H1 (cell line): Measurements from ENCODE around the gene SPTBN1. TPM values are rescaled to one million over a fixed set of nuclear protein-coding genes. Genes with fewer than 3 reads are reported as not detected.

Experiments used
- CEBPB ChIP-seq: IDR thresholded peaks from 2 replicates; pipeline ENCODE4 v1.6.1; 2012; ENCODE audit warnings: low read depth, low read length
- HDAC6 ChIP-seq: IDR thresholded peaks from one replicate; pipeline ENCODE4 v1.7.1; 2012; ENCODE audit warnings: low read depth, mild to moderate bottlenecking, inconsistent platforms, low read length, moderate library complexity
- JUND ChIP-seq: IDR thresholded peaks from 2 replicates; pipeline ENCODE4 v1.6.1; 2011; ENCODE audit warnings: mild to moderate bottlenecking, improper control_type of control experiment, low read length
- KDM5A ChIP-seq: fragments of 200-600 bp; IDR thresholded peaks from 2 replicates; pipeline ENCODE4 v1.7.1; 2012; ENCODE audit warnings: mild to moderate bottlenecking, low read length, inconsistent platforms, mixed read lengths
- NANOG ChIP-seq: IDR thresholded peaks from 2 replicates; pipeline ENCODE4 v1.6.1; 2011; ENCODE audit warnings: low read length, low read depth, mild to moderate bottlenecking, inconsistent platforms; ENCODE audit not compliant: insufficient read depth, poor library complexity, severe bottlenecking
- NRF1 ChIP-seq: IDR thresholded peaks from 2 replicates; pipeline ENCODE4 v1.6.1; 2011; ENCODE audit warnings: mild to moderate bottlenecking, low read depth, low read length, improper control_type of control experiment
- RAD21 ChIP-seq, 2 experiments: IDR thresholded peaks in 1 of 2; conservative IDR thresholded peaks in 1 of 2; 2 replicates each; pipeline ENCODE4 v1.6.1; 2011; ENCODE audit warnings: low read depth in 2 of 2, low read length in 2 of 2, improper control_type of control experiment in 1 of 2, inconsistent platforms in 1 of 2, mild to moderate bottlenecking in 1 of 2, moderate library complexity in 1 of 2
- SRF ChIP-seq: IDR thresholded peaks from 2 replicates; pipeline ENCODE4 v1.6.1; 2011; ENCODE audit warnings: mild to moderate bottlenecking, low read depth, low read length, moderate library complexity
- TEAD4 ChIP-seq: IDR thresholded peaks from 2 replicates; pipeline ENCODE4 v1.6.1; 2012; ENCODE audit warnings: low read depth, low read length, inconsistent platforms, mixed read lengths
- YY1 ChIP-seq: IDR thresholded peaks from 2 replicates; pipeline ENCODE4 v1.6.1; 2011; ENCODE audit warnings: low read depth, mild to moderate bottlenecking, low read length
- polyA plus RNA-seq, 7 experiments: library from polyadenylated mRNA; depleted of rRNA in 3 of 7; stranded (reverse) in 5 of 7; unstranded in 2 of 7; fragments of >200 nt in 5 of 7; fragments of 200-250 nt in 2 of 7; gene quantifications; 1 replicate in 5 of 7; 2 replicates in 1 of 7; 4 replicates in 1 of 7; pipeline versions ENCODE4 v1.2.1 to v1.2.3, GENCODE V29; 2011 to 2013; ENCODE audit warnings: missing spikeins in 2 of 7, mixed read lengths in 2 of 7
- total RNA-seq: library from RNA; stranded (reverse); fragmentation: NEBNext Ultra II Directional; extraction: Animal tissue kit (Norgen Biotek cat#: 25700); gene quantifications from 2 replicates; pipeline ENCODE4 v1.2.1, GENCODE V29; 2021
- TF ChIP-seq, protein P1 (sequence below): fragments of 300-600 bp; sonication (generic); IDR thresholded peaks from 2 replicates; pipeline ENCODE4 v1.7.1; 2012; ENCODE audit warnings: low read length, moderate library complexity, mild to moderate bottlenecking, inconsistent platforms; ENCODE audit not compliant: insufficient replicate concordance
- TF ChIP-seq, protein P2 (sequence below): IDR thresholded peaks from 2 replicates; pipeline ENCODE4 v1.6.1; 2011; ENCODE audit warnings: low read depth, mild to moderate bottlenecking, low read length; ENCODE audit not compliant: insufficient read depth

Gene SPTBN1
- total and polyA plus RNA-seq, 2 of the 8 experiments (the other 6 are each of a cell fraction or from before 2014, with no cell fraction given) = 31.8 to 180 TPM

DNA sequence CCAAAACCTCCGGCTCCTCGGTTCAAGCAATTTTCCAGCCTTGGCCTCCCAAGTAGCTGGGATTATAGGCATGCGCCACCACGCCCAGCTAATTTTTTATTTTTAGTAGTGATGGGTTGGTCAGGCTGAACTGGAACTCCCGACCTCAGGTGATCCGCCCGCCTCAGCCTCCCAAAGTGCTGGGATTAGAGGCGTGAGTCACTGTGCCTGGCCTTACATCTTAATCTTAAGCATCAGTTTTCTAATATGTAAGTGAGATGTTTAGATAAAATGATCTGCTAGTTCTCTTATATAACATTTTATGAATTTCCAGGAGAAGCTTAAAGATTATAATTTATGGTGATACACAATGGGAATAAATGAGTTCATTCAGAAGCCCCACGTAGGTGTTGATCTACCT is 69.2 kb downstream of the SPTBN1 start (continued):
- TF ChIP-seq, protein P1, sequence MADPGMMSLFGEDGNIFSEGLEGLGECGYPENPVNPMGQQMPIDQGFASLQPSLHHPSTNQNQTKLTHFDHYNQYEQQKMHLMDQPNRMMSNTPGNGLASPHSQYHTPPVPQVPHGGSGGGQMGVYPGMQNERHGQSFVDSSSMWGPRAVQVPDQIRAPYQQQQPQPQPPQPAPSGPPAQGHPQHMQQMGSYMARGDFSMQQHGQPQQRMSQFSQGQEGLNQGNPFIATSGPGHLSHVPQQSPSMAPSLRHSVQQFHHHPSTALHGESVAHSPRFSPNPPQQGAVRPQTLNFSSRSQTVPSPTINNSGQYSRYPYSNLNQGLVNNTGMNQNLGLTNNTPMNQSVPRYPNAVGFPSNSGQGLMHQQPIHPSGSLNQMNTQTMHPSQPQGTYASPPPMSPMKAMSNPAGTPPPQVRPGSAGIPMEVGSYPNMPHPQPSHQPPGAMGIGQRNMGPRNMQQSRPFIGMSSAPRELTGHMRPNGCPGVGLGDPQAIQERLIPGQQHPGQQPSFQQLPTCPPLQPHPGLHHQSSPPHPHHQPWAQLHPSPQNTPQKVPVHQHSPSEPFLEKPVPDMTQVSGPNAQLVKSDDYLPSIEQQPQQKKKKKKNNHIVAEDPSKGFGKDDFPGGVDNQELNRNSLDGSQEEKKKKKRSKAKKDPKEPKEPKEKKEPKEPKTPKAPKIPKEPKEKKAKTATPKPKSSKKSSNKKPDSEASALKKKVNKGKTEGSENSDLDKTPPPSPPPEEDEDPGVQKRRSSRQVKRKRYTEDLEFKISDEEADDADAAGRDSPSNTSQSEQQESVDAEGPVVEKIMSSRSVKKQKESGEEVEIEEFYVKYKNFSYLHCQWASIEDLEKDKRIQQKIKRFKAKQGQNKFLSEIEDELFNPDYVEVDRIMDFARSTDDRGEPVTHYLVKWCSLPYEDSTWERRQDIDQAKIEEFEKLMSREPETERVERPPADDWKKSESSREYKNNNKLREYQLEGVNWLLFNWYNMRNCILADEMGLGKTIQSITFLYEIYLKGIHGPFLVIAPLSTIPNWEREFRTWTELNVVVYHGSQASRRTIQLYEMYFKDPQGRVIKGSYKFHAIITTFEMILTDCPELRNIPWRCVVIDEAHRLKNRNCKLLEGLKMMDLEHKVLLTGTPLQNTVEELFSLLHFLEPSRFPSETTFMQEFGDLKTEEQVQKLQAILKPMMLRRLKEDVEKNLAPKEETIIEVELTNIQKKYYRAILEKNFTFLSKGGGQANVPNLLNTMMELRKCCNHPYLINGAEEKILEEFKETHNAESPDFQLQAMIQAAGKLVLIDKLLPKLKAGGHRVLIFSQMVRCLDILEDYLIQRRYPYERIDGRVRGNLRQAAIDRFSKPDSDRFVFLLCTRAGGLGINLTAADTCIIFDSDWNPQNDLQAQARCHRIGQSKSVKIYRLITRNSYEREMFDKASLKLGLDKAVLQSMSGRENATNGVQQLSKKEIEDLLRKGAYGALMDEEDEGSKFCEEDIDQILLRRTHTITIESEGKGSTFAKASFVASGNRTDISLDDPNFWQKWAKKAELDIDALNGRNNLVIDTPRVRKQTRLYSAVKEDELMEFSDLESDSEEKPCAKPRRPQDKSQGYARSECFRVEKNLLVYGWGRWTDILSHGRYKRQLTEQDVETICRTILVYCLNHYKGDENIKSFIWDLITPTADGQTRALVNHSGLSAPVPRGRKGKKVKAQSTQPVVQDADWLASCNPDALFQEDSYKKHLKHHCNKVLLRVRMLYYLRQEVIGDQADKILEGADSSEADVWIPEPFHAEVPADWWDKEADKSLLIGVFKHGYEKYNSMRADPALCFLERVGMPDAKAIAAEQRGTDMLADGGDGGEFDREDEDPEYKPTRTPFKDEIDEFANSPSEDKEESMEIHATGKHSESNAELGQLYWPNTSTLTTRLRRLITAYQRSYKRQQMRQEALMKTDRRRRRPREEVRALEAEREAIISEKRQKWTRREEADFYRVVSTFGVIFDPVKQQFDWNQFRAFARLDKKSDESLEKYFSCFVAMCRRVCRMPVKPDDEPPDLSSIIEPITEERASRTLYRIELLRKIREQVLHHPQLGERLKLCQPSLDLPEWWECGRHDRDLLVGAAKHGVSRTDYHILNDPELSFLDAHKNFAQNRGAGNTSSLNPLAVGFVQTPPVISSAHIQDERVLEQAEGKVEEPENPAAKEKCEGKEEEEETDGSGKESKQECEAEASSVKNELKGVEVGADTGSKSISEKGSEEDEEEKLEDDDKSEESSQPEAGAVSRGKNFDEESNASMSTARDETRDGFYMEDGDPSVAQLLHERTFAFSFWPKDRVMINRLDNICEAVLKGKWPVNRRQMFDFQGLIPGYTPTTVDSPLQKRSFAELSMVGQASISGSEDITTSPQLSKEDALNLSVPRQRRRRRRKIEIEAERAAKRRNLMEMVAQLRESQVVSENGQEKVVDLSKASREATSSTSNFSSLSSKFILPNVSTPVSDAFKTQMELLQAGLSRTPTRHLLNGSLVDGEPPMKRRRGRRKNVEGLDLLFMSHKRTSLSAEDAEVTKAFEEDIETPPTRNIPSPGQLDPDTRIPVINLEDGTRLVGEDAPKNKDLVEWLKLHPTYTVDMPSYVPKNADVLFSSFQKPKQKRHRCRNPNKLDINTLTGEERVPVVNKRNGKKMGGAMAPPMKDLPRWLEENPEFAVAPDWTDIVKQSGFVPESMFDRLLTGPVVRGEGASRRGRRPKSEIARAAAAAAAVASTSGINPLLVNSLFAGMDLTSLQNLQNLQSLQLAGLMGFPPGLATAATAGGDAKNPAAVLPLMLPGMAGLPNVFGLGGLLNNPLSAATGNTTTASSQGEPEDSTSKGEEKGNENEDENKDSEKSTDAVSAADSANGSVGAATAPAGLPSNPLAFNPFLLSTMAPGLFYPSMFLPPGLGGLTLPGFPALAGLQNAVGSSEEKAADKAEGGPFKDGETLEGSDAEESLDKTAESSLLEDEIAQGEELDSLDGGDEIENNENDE = no peak
- no peak for TF ChIP-seq TEAD4
- no peak for TF ChIP-seq NRF1
- TF ChIP-seq KDM5A = no peak
- no peak for TF ChIP-seq JUND
- no peak for TF ChIP-seq HDAC6
- TF ChIP-seq YY1 = no peak
- TF ChIP-seq CEBPB = no peak
- TF ChIP-seq, protein P2, sequence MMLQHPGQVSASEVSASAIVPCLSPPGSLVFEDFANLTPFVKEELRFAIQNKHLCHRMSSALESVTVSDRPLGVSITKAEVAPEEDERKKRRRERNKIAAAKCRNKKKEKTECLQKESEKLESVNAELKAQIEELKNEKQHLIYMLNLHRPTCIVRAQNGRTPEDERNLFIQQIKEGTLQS = no peak
- no peak for TF ChIP-seq RAD21 (IDR thresholded peaks at IDR 0.05 in 1 of 2, conservative IDR thresholded peaks at IDR 0.05 in 1 of 2; ENCODE audit: low read depth in 2 of 2, low read length in 2 of 2)
- no peak for TF ChIP-seq NANOG
- TF ChIP-seq SRF = no peak
